ENCODE results near the gene IPO13.

GRCh38 chr1:43921022-43921421 lies 25.7 kb upstream of the IPO13 start:
- TF ChIP-seq EZH2phosphoT487 (IDR thresholded peaks at IDR 0.05; ENCODE audit: borderline replicate concordance) (no peak), CTCF (conservative IDR thresholded peaks at IDR 0.05; ENCODE audit: low read length) (no peak)
